ENCODE measurements around the gene GADD45B. TPM values are rescaled to one million over a fixed set of nuclear protein-coding genes. Genes with fewer than 3 reads are reported as not detected.
"Not testable (repeated sequence)": the region's sequence is repeated elsewhere in the genome, so short reads cannot be mapped to it uniquely, and the experiment has no call there.

The GADD45B gene
- total RNA-seq, 3 donors from 2014 or later, result 136 to 301 (median 172) TPM

GRCh38 chr19:2503521-2504109 lies 27.7 kb downstream of the GADD45B start:
- intact Hi-C loops (cut with DNase I; ENCODE audit: low total_unique reads), result no loop called here
- no peaks in the 10 kb centered on the region for H3K4me1 ChIP-seq
- TF ChIP-seq POLR2AphosphoS5 (IDR thresholded peaks at IDR 0.05), result no peak
- no peak for TF ChIP-seq POLR2A (IDR thresholded peaks at IDR 0.05)

DNA sequence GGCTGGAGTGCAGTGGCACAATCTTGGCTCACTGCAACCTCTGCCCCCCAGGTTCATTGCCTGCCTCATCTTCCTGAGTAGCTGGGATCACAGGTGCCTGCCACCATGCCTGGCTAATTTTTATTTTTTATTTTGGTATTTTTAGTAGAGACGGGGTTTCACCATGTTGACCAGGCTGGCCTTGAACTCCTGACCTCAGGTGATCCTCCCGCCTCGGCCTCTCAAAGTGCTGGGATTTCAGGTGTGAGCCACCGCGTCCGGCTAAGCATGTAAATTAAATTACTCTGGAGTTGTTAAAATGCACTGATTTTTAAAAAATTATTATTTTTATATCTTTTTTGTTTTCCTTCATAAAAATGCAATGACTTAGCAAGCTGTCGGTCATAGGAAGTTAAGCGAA lies 30.7 kb downstream of the GADD45B start:
- H3K27ac ChIP-seq, result peak overlapping the region in 1 of 2 donors; percentile 80
- H3K27me3 ChIP-seq; H3K4me3 ChIP-seq; DNase-seq (ENCODE audit: low spot score in 2 of 2); H3K4me1 ChIP-seq; H3K9me3 ChIP-seq; H3K36me3 ChIP-seq: not testable (repeated sequence)
- intact Hi-C loops (cut with DNase I; ENCODE audit: low total_unique reads), result loop anchor here (1.0 kb wide), 1 partner anchor 19 kb away; no protein-coding TSS in a partner anchor

More at GRCh38 chr19:2503521-2504109, 27.7 kb downstream of the GADD45B start:
- no peaks in the 10 kb centered on the region for H3K9me3 ChIP-seq
- no peaks in the 10 kb centered on the region for H3K36me3 ChIP-seq
- no peaks in the 10 kb centered on the region for H3K27me3 ChIP-seq
- peak in 1 of 2 donors; percentile 59 for DNase-seq (ENCODE audit: low spot score in 2 of 2)
- H3K4me3 ChIP-seq, result no peak overlapping the region
- H3K27ac ChIP-seq, result peak overlapping the region; percentile 9 to 33

- no peaks in the 10 kb centered on the region for H3K27me3 ChIP-seq
- peak; percentile 55 to 76 for DNase-seq (ENCODE audit: low spot score in 2 of 2)
- TF ChIP-seq, protein P1, sequence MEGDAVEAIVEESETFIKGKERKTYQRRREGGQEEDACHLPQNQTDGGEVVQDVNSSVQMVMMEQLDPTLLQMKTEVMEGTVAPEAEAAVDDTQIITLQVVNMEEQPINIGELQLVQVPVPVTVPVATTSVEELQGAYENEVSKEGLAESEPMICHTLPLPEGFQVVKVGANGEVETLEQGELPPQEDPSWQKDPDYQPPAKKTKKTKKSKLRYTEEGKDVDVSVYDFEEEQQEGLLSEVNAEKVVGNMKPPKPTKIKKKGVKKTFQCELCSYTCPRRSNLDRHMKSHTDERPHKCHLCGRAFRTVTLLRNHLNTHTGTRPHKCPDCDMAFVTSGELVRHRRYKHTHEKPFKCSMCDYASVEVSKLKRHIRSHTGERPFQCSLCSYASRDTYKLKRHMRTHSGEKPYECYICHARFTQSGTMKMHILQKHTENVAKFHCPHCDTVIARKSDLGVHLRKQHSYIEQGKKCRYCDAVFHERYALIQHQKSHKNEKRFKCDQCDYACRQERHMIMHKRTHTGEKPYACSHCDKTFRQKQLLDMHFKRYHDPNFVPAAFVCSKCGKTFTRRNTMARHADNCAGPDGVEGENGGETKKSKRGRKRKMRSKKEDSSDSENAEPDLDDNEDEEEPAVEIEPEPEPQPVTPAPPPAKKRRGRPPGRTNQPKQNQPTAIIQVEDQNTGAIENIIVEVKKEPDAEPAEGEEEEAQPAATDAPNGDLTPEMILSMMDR (IDR thresholded peaks at IDR 0.05), result no peak
- TF ChIP-seq POLR2A (IDR thresholded peaks at IDR 0.05) (no peak), POLR2AphosphoS5 (IDR thresholded peaks at IDR 0.05) (peak in 2 of 3 donors; percentile 34 to 45)
- H3K36me3 ChIP-seq, result no peaks in the 10 kb centered on the region
- H3K9me3 ChIP-seq, result no peaks in the 10 kb centered on the region
- peak overlapping the region in 1 of 3 donors; percentile 22 for H3K4me3 ChIP-seq
- intact Hi-C loops (cut with DNase I; ENCODE audit: low total_unique reads), result no loop called here
- no peaks in the 10 kb centered on the region for H3K4me1 ChIP-seq
- peak overlapping the region; percentile 80 to 87 for H3K27ac ChIP-seq
Observed at GRCh38 chr19:2507109-2507508, 31.2 kb downstream of the GADD45B start.

DNA sequence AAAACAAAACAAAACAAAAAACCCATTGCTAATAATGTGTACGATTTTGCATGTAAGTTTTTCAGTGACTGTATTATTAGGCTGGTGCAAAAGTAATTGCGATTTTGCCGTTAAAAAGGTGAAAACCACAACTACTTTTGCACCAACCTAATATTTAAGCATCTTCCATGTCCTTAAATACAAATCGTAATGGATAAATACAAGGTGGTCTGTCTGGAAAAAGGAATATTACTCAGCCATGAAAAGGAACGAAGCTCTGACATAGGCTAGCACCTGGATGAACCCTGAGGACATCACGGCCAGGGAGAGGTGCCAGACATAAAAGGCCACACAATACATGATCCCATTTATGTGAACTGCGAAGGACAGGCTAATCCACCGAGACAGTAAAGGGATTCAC lies 33.2 kb downstream of the GADD45B start:
- no peaks in the 10 kb centered on the region for H3K27me3 ChIP-seq
- no peak for DNase-seq (ENCODE audit: low spot score in 2 of 2)
- no peak overlapping the region for H3K27ac ChIP-seq
- intact Hi-C loops (cut with DNase I; ENCODE audit: low total_unique reads), result no loop called here
- H3K36me3 ChIP-seq, result no peaks in the 10 kb centered on the region
- H3K9me3 ChIP-seq, result no peaks in the 10 kb centered on the region
- no peaks in the 10 kb centered on the region for H3K4me1 ChIP-seq
- no peak overlapping the region for H3K4me3 ChIP-seq
- TF ChIP-seq POLR2AphosphoS5 (IDR thresholded peaks at IDR 0.05) (no peak), POLR2A (IDR thresholded peaks at IDR 0.05) (no peak)
- TF ChIP-seq, protein P1 (IDR thresholded peaks at IDR 0.05), result no peak

GRCh38 chr19:2511570-2511969 lies 35.6 kb downstream of the GADD45B start:
- TF ChIP-seq, protein P1 (IDR thresholded peaks at IDR 0.05), result no peak
- TF ChIP-seq POLR2A (IDR thresholded peaks at IDR 0.05) (no peak), POLR2AphosphoS5 (IDR thresholded peaks at IDR 0.05) (no peak)
- intact Hi-C loops (cut with DNase I; ENCODE audit: low total_unique reads), result no loop called here
- Histone ChIP-seq H3K4me3 (no peak overlapping the region), H3K27me3 (no peaks in the 10 kb centered on the region), H3K27ac (no peak overlapping the region), H3K4me1 (no peaks in the 10 kb centered on the region), H3K9me3 (no peaks in the 10 kb centered on the region), H3K36me3 (no peaks in the 10 kb centered on the region)
- no peak for DNase-seq (ENCODE audit: low spot score in 2 of 2)

GRCh38 chr19:2511991-2512390 lies 36.1 kb downstream of the GADD45B start:
- H3K27me3 ChIP-seq, result no peaks in the 10 kb centered on the region
- no peaks in the 10 kb centered on the region for H3K36me3 ChIP-seq
- intact Hi-C loops (cut with DNase I; ENCODE audit: low total_unique reads), result loop anchor here (1.0 kb wide), 1 partner anchor 23 kb away; no protein-coding TSS in a partner anchor
- H3K4me3 ChIP-seq, result no peak overlapping the region
- H3K4me1 ChIP-seq, result no peaks in the 10 kb centered on the region
- no peaks in the 10 kb centered on the region for H3K9me3 ChIP-seq
- no peak overlapping the region for H3K27ac ChIP-seq
- TF ChIP-seq, protein P1 (IDR thresholded peaks at IDR 0.05), result no peak
- no peak for TF ChIP-seq POLR2AphosphoS5 (IDR thresholded peaks at IDR 0.05)
- TF ChIP-seq POLR2A (IDR thresholded peaks at IDR 0.05), result no peak
- no peak for DNase-seq (ENCODE audit: low spot score in 2 of 2)

All from breast epithelium (tissue), 4 donors.